Fibroblast of lung (primary cell): ENCODE measurements around the gene ULBP1. TPM values are rescaled to one million over a fixed set of nuclear protein-coding genes. Genes with fewer than 3 reads are reported as not detected.
"Not testable (repeated sequence)": the region's sequence is repeated elsewhere in the genome, so short reads cannot be mapped to it uniquely, and the experiment has no call there.

Experiments
- DNase-seq, 2 donors: peaks; one replicate each; pipeline versions ENCODE4 v3.0.0 to v3.0.0-alpha.2; 2010; ENCODE audit warnings: low read depth in 2 of 2
- H2AFZ ChIP-seq: 2 replicates; pipeline ENCODE4 v1.5.1; 2012; ENCODE audit warnings: low read length, control low read depth, inconsistent platforms
- H3K27ac ChIP-seq: 2 replicates; pipeline ENCODE4 v1.5.1; 2011; ENCODE audit warnings: low read length, control low read depth; ENCODE audit not compliant: insufficient read depth
- H3K27me3 ChIP-seq: 2 replicates; pipeline ENCODE4 v1.5.1; 2011; ENCODE audit warnings: mild to moderate bottlenecking, low read length; ENCODE audit not compliant: control insufficient read depth, insufficient read depth
- H3K36me3 ChIP-seq: 2 replicates; pipeline ENCODE4 v1.5.1; 2011; ENCODE audit warnings: low read length; ENCODE audit not compliant: control insufficient read depth, insufficient read depth
- H3K4me1 ChIP-seq: 2 replicates; pipeline ENCODE4 v1.5.1; 2011; ENCODE audit warnings: low read length; ENCODE audit not compliant: control insufficient read depth, insufficient read depth; ENCODE audit errors: extremely low read depth
- H3K4me2 ChIP-seq: 2 replicates; pipeline ENCODE4 v1.5.1; 2011; ENCODE audit warnings: low read length, control low read depth; ENCODE audit not compliant: insufficient read depth; ENCODE audit errors: extremely low read depth
- H3K4me3 ChIP-seq, 4 experiments: fragments of 200-600 bp in 1 of 4; sonication (generic) in 1 of 4; replicated peaks in 1 of 4; 2 replicates each; pipeline ENCODE4 v1.5.1; 2011 to 2016; ENCODE audit warnings: low read length in 4 of 4, low read depth in 3 of 4, mild to moderate bottlenecking in 3 of 4, control low read depth in 2 of 4, inconsistent platforms in 1 of 4, mixed read lengths in 1 of 4; ENCODE audit not compliant: insufficient read depth in 1 of 4; ENCODE audit errors: control extremely low read depth in 1 of 4
- H3K79me2 ChIP-seq: 2 replicates; pipeline ENCODE4 v1.5.1; 2012; ENCODE audit warnings: mild to moderate bottlenecking, low read length, inconsistent platforms; ENCODE audit not compliant: control insufficient read depth, insufficient read depth
- H3K9ac ChIP-seq: 2 replicates; pipeline ENCODE4 v1.5.1; 2011; ENCODE audit warnings: mild to moderate bottlenecking, low read length, control low read depth; ENCODE audit not compliant: insufficient read depth
- H3K9me3 ChIP-seq: 2 replicates; pipeline ENCODE4 v1.5.1; 2012; ENCODE audit warnings: low read depth, low read length; ENCODE audit not compliant: control insufficient read depth, insufficient read depth
- H4K20me1 ChIP-seq: 2 replicates; pipeline ENCODE4 v1.5.1; 2011; ENCODE audit warnings: low read length; ENCODE audit not compliant: control insufficient read depth, insufficient read depth; ENCODE audit errors: extremely low read depth
- EZH2 ChIP-seq: IDR thresholded peaks from 2 replicates; pipeline ENCODE4 v1.5.1; 2012; ENCODE audit warnings: low read length, control low read depth, mild to moderate bottlenecking; ENCODE audit errors: missing control alignments
- polyA plus RNA-seq, 2 donors: library from polyadenylated mRNA; depleted of rRNA in 1 of 2; stranded (reverse) in 1 of 2; unstranded in 1 of 2; fragments of >200 nt; gene quantifications; 2 replicates each; pipeline ENCODE4 v1.2.1, GENCODE V29; 2011 to 2012; ENCODE audit warnings: missing spikeins in 1 of 2
- total RNA-seq: library from RNA; depleted of rRNA; stranded (reverse); fragments of >200 nt; gene quantifications from 2 replicates; pipeline ENCODE4 v1.2.1, GENCODE V29; 2014
- TF ChIP-seq, protein P1 (sequence below), 2 donors: IDR thresholded peaks in 1 of 2; conservative IDR thresholded peaks in 1 of 2; 1 replicate in 1 of 2; 2 replicates in 1 of 2; pipeline ENCODE4 v1.5.1; 2011 to 2012; ENCODE audit warnings: low read length in 2 of 2, control low read depth in 1 of 2, inconsistent platforms in 1 of 2, low read depth in 1 of 2, mild to moderate bottlenecking in 1 of 2

The ULBP1 gene
- total and polyA plus RNA-seq, 2 donors (not counting 1 experiment from before 2014, with no cell fraction given) = 0.83 to 1.1 TPM

DNA sequence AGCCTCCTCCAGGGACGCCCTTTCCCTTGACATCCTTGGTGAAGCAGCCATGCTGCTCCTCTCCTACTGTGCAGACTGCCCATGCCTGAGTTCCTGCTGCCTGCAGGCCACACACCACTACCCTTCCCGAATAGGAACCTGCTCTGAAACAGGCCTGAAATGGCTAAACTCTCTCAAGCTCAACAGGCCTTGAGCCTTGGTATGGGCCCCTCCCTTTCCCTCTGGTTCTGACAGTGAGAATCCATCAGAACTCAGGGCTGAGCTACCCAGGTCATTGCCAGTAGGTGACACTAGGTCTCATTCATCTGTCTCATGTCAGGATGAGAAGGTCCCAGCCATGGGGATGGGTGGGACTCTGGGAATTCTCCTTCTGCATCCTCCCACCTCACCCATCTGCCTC lies 35.9 kb downstream of the ULBP1 start:
- Histone ChIP-seq H3K27ac (no peak overlapping the region), H2AFZ (no peak overlapping the region), H3K27me3 (peaks cover 5% of the 10 kb centered on the region), H3K9ac (no peak overlapping the region), H3K4me1 (no peaks in the 10 kb centered on the region), H3K79me2 (no peaks in the 10 kb centered on the region), H3K4me2 (no peak overlapping the region), H3K4me3 (no peak overlapping the region), H3K9me3 (no peaks in the 10 kb centered on the region), H4K20me1 (no peaks in the 10 kb centered on the region), H3K36me3 (no peaks in the 10 kb centered on the region)
- no peak for DNase-seq
- TF ChIP-seq, protein P1, sequence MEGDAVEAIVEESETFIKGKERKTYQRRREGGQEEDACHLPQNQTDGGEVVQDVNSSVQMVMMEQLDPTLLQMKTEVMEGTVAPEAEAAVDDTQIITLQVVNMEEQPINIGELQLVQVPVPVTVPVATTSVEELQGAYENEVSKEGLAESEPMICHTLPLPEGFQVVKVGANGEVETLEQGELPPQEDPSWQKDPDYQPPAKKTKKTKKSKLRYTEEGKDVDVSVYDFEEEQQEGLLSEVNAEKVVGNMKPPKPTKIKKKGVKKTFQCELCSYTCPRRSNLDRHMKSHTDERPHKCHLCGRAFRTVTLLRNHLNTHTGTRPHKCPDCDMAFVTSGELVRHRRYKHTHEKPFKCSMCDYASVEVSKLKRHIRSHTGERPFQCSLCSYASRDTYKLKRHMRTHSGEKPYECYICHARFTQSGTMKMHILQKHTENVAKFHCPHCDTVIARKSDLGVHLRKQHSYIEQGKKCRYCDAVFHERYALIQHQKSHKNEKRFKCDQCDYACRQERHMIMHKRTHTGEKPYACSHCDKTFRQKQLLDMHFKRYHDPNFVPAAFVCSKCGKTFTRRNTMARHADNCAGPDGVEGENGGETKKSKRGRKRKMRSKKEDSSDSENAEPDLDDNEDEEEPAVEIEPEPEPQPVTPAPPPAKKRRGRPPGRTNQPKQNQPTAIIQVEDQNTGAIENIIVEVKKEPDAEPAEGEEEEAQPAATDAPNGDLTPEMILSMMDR (conservative IDR thresholded peaks at IDR 0.05 in 1 of 2, IDR thresholded peaks at IDR 0.05 in 1 of 2; ENCODE audit: low read depth in 1 of 2, low read length in 2 of 2) = no peak
- no peak for TF ChIP-seq EZH2

DNA sequence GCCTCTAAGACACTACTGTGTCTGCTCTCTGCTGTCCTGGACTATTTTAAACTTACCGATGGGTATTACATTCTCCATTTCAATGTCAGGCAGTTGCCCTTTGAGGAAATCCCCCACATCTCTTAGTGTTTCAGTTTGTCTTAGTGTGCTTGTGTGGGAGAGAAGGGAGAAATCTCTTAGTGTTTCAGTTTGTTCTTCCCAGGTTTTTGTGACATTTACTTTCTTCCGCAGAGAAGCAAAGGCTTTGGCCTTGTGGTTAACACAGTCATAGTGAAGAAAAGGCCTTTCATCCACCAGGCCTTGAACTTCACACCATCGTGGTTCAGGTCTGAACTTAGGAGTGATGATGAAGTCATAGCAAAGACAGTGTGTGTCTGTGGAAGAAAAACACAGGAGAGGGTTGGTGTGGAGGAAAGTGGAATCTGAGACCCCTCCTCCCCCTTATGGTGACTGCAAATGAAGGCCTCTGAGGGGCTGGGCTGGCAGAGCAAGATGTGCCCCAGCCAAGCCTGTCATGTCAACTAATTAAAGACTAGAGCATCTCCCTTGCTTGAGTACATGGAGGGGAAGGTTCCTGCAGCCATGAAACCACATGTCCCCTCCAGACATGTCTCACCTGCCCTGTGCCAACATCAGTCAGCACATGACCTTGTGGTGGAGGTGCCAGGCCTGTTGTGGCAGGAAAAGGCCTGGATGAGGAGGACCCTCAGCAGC lies 37.7 kb downstream of the ULBP1 start:
- H3K27me3 ChIP-seq = peaks cover 8% of the 10 kb centered on the region
- H3K36me3 ChIP-seq = no peaks in the 10 kb centered on the region
- TF ChIP-seq, protein P1 (conservative IDR thresholded peaks at IDR 0.05 in 1 of 2, IDR thresholded peaks at IDR 0.05 in 1 of 2; ENCODE audit: low read depth in 1 of 2, low read length in 2 of 2) = no peak
- TF ChIP-seq EZH2 = no peak
- no peak overlapping the region for H3K9ac ChIP-seq
- H3K4me1 ChIP-seq = no peaks in the 10 kb centered on the region
- no peak for DNase-seq
- no peak overlapping the region for H3K27ac ChIP-seq
- H3K9me3 ChIP-seq = no peaks in the 10 kb centered on the region
- H3K79me2 ChIP-seq = no peaks in the 10 kb centered on the region
- no peak overlapping the region for H3K4me2 ChIP-seq
- H2AFZ ChIP-seq = no peak overlapping the region
- H4K20me1 ChIP-seq = no peaks in the 10 kb centered on the region
- H3K4me3 ChIP-seq = no peak overlapping the region

DNA sequence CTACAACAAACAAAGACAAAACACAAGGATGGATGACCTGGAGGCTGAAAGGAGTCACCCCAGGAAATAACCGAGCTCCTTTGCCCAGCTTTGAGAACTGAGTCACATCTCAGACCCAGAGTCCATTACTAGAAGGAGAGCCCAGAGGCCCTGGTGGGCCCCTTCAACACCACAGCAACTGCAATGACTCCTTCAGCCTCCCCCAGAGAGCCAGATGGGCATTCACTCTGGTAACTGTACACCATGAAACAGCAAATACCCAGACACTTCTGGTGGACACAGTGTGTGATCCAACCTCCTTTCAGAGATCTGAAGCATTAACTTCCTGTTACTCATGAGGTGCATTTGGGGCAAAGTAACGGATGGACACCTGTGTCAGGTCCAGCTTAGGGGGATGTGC lies 39.0 kb downstream of the ULBP1 start:
- no peaks in the 10 kb centered on the region for H3K79me2 ChIP-seq
- no peak overlapping the region for H3K9ac ChIP-seq
- H3K36me3 ChIP-seq = no peaks in the 10 kb centered on the region
- H3K4me1 ChIP-seq = no peaks in the 10 kb centered on the region
- no peak for DNase-seq
- H3K9me3 ChIP-seq = no peaks in the 10 kb centered on the region
- H3K4me2 ChIP-seq = no peak overlapping the region
- H3K4me3 ChIP-seq = no peak overlapping the region
- H2AFZ ChIP-seq = no peak overlapping the region
- H3K27me3 ChIP-seq = peaks cover 8% of the 10 kb centered on the region
- no peak overlapping the region for H3K27ac ChIP-seq
- TF ChIP-seq, protein P1 (conservative IDR thresholded peaks at IDR 0.05 in 1 of 2, IDR thresholded peaks at IDR 0.05 in 1 of 2; ENCODE audit: low read depth in 1 of 2, low read length in 2 of 2) = no peak
- no peak for TF ChIP-seq EZH2
- no peaks in the 10 kb centered on the region for H4K20me1 ChIP-seq

DNA sequence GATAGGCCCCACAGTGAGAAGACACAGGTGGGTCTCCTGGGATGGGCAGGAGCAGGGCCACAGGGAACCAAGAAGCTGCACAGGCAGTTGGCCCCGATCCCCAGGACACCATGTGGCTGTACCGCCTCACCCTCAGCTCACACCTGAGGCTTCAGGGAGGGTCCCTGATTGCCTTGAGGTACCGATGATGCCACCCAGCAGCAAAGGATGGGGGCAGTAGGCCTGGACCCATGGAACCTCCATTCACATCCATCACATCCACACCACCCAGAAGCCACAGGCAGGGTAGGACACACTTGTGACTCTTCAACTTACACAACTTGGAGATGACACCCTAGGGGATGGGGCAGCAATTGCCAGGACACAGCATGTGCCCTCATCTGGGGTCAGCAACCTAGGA lies 39.9 kb downstream of the ULBP1 start:
- H3K36me3 ChIP-seq = not testable (repeated sequence)

More for the DNA sequence above, 39.9 kb downstream of the ULBP1 start:
- not testable (repeated sequence) for H3K4me2 ChIP-seq, H4K20me1 ChIP-seq, DNase-seq, H3K4me3 ChIP-seq, H3K4me1 ChIP-seq, H3K27me3 ChIP-seq, H3K9me3 ChIP-seq, H2AFZ ChIP-seq, H3K9ac ChIP-seq, H3K27ac ChIP-seq, H3K79me2 ChIP-seq
